ENCODE measurements around the gene IHH.
A peak's percentile ranks its signal among the peaks of the same experiment; 100 is the strongest.

IHH gene

GRCh38 chr2:219038600-219038999, 22.1 kb downstream of the IHH start:
- DNase-seq (ENCODE audit: low read depth) = no peak

- DNase-seq (ENCODE audit: low read depth) = no peak
Observed at GRCh38 chr2:219037783-219038499, 22.8 kb downstream of the IHH start.

- no peak for DNase-seq (ENCODE audit: low read depth)
Observed at GRCh38 chr2:219035942-219036341, 24.8 kb downstream of the IHH start.

- no peak for DNase-seq (ENCODE audit: low read depth)
Observed at GRCh38 chr2:219034823-219035222, 25.9 kb downstream of the IHH start.

GRCh38 chr2:219032051-219032745, 28.5 kb downstream of the IHH start:
- no peak for DNase-seq (ENCODE audit: low read depth)

- no peak for DNase-seq (ENCODE audit: low read depth)
Observed at GRCh38 chr2:219031005-219031738, 29.5 kb downstream of the IHH start.

GRCh38 chr2:219030177-219030940, 30.4 kb downstream of the IHH start:
- no peak for DNase-seq (ENCODE audit: low read depth)

- DNase-seq (ENCODE audit: low read depth) = peak; percentile 42
Observed at GRCh38 chr2:219029829-219030165, 30.9 kb downstream of the IHH start.

- DNase-seq (ENCODE audit: low read depth) = no peak
Observed at GRCh38 chr2:219028996-219029828, 31.5 kb downstream of the IHH start.

GRCh38 chr2:219028141-219028540, 32.6 kb downstream of the IHH start:
- DNase-seq (ENCODE audit: low read depth) = no peak

- DNase-seq (ENCODE audit: low read depth) = no peak
Observed at GRCh38 chr2:219027511-219028055, 33.1 kb downstream of the IHH start.

- DNase-seq (ENCODE audit: low read depth) = no peak
Observed at GRCh38 chr2:219026946-219027345, 33.8 kb downstream of the IHH start.

- DNase-seq (ENCODE audit: low read depth) = no peak
Observed at GRCh38 chr2:219025637-219026585, 34.8 kb downstream of the IHH start.

- no peak for DNase-seq (ENCODE audit: low read depth)
Observed at GRCh38 chr2:219024059-219024458, 36.7 kb downstream of the IHH start.

- DNase-seq (ENCODE audit: low read depth) = no peak
Observed at GRCh38 chr2:219023045-219023605, 37.6 kb downstream of the IHH start.

GRCh38 chr2:219022616-219023015, 38.1 kb downstream of the IHH start:
- DNase-seq (ENCODE audit: low read depth) = no peak

GRCh38 chr2:219022041-219022440, 38.7 kb downstream of the IHH start:
- no peak for DNase-seq (ENCODE audit: low read depth)

- no peak for DNase-seq (ENCODE audit: low read depth)
Observed at GRCh38 chr2:219021591-219021990, 39.1 kb downstream of the IHH start.

- no peak for DNase-seq (ENCODE audit: low read depth)
Observed at GRCh38 chr2:219020604-219021365, 39.9 kb downstream of the IHH start.
